LNCAP (cell line): Measurements from ENCODE around the gene WDR33.

Experiments used
- TF ChIP-seq, protein P1 (sequence below): fragments of 450-650 bp; IDR thresholded peaks from 2 replicates; pipeline ENCODE4 v1.5.1; 2017; ENCODE audit warnings: mild to moderate bottlenecking

The WDR33 gene

GRCh38 chr2:127805491-127805890 is 5.5 kb downstream of the WDR33 start:
- TF ChIP-seq, protein P1, sequence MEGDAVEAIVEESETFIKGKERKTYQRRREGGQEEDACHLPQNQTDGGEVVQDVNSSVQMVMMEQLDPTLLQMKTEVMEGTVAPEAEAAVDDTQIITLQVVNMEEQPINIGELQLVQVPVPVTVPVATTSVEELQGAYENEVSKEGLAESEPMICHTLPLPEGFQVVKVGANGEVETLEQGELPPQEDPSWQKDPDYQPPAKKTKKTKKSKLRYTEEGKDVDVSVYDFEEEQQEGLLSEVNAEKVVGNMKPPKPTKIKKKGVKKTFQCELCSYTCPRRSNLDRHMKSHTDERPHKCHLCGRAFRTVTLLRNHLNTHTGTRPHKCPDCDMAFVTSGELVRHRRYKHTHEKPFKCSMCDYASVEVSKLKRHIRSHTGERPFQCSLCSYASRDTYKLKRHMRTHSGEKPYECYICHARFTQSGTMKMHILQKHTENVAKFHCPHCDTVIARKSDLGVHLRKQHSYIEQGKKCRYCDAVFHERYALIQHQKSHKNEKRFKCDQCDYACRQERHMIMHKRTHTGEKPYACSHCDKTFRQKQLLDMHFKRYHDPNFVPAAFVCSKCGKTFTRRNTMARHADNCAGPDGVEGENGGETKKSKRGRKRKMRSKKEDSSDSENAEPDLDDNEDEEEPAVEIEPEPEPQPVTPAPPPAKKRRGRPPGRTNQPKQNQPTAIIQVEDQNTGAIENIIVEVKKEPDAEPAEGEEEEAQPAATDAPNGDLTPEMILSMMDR, result no peak

GRCh38 chr2:127799926-127800325 is 11.0 kb downstream of the WDR33 start:
- TF ChIP-seq, protein P1, result no peak

DNA sequence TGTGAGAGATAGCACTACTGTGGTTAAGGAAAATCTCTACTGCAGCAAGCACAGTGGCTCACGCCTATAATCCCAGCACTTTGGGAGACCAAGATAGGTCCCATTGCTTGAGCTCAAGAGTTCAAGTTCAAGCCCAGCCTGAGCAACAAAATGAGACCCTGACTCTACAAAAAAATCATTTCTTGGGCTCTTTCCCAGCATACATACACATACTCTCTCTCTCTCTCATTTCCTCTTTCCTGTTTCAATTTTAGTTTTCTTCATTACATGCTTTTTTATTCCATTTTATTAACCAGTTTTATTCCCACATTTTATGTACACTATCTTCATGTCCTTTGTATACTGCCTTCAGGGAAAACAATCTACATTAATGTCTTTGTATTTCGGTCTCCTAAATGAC is 14.6 kb downstream of the WDR33 start:
- TF ChIP-seq, protein P1, result no peak

DNA sequence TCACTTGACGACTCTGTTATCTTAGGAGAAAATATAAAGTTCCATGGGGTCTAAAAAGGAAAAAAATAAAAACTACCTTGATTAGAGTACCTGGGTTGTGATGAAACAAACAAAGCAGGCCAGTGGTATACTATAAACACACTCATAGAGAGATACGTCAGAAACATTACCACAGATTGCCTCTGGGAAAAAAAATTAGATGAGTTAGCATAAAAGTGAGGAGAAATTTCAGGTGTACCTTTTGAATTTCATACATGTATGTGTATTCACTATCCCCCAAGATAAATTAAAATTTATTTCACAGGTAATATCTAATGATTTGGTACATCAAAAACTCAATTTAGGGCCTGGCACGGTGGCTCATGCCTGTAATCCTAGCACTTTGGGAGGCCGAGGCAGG is 18.2 kb downstream of the WDR33 start:
- TF ChIP-seq, protein P1, result no peak

DNA sequence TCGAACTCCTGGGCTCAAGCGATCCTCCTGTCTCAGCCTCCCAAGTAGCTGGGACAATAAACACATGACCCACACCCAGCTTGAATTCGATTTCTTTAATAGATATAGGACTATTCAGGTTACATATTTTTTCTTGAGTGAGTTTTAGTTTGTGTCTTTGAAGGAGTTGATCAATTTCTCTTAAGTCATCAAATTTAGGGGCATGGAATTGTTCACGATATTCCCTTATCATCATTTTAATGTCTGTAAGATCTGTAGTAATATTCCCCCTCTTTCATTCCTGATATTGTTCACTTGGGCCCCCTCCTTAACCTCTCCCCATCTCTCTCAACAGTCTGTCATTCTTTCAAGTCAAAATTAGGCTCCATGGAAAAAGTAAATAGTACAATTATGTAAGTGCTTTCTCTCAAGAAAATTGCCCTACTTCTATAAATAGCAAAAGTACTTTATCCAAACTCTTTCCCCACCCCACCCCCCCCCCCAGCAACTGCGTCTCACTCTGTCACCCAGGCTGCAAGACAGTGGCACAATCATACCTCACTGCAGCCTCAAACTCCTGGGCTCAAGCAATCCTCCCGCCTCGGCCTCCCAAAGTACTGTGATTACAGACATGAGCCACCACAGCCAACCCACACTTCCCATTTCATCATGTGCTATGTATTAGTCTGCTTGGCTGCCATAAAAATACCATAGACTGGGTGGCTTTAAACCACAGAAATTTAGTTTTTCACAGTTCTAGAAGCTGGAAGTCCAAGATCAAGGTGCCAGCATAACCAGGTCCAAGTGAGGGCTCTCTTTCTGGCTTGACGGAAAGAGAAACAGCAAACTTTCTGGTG is 20.1 kb downstream of the WDR33 start:
- TF ChIP-seq, protein P1, result no peak

- TF ChIP-seq, protein P1, result no peak
Observed at GRCh38 chr2:127786048-127786809, 24.7 kb downstream of the WDR33 start.

DNA sequence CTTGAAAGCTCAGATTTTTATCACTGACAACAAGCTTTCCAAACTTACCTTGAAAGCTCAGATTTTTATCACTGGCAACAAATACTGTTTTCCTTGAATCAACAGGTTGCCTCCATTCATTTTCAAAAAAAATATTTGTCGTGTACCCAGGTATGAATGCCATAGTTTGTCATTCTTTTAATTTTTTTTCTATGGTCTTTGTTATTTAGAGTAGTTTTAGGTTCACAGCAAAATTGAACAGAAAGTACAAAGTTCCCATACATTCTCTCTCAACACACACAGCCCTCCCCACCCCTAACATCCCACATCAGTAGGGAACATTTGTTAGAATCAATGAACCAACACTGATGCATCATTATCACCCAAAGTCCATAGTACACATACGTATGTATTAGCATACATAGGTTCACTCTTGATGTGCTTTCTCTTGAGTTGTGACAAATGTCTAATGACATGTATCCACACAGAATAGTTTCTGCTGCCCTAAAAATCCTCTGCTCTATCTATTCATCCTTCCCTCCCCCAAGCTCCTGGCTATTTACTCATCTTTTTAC is 25.9 kb downstream of the WDR33 start:
- TF ChIP-seq, protein P1, result no peak
